Measurements from ENCODE around the gene SEC24A.

GRCh38 chr5:134749415-134749814 lies 100.8 kb downstream of the SEC24A start:
- TF ChIP-seq CTCF (conservative IDR thresholded peaks at IDR 0.05; ENCODE audit: low read depth, low read length) (no peak), EZH2 (IDR thresholded peaks at IDR 0.05; ENCODE audit: low read length, unreplicated experiment) (no peak)
